C1 segment of cervical spinal cord (tissue), 14 donors: Measurements from ENCODE around the gene PCNA.
"Not testable (repeated sequence)": the region's sequence is repeated elsewhere in the genome, so short reads cannot be mapped to it uniquely, and the experiment has no call there.

ENCODE experiments used
- DNase-seq, 14 donors: peaks; one replicate each; lab custom pipeline; 2025; lab: John Stamatoyannopoulos, UW

PCNA gene

DNA sequence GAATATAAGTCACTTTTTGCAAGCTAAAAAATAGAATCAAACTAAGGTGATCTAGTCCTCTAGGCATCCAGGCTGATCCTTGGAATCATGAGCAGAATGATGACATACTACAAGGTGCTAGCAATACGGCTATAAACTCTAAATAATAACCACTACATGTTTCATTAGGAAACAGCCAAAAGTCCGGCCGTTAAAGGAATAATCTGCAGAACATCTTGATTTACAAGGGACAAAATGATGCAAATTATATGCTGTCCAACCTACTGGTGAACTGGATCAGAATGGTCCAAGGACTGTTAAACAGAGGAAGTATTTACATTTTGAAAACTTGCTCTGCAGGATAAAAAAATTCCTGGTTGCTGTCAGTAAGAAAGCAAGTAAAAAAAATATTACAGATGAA lies 19.8 kb downstream of the PCNA start:
- not testable (repeated sequence) for DNase-seq

DNA sequence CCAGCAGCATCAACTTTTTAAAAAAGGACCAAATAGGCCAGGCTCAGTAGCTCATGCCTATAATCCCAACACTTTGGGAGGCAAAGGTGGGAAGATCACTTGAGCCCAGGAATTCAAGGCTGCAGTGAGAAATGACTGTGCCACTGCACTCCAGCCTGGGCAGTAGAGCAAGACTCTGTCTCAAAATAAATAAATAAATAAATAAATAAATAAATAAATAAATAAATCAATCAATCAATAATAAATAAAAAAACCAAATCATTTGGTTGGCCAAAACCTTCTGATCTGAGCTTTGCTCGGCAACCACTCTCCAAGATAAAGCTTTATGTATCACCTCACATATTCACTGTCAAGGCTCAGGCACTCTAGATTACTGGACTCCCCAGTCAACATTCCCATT lies 20.7 kb downstream of the PCNA start:
- DNase-seq, result not testable (repeated sequence)

- no peak for DNase-seq
Observed at GRCh38 chr20:5096463-5096862, 23.3 kb downstream of the PCNA start.

GRCh38 chr20:5095931-5096330 lies 23.8 kb downstream of the PCNA start:
- no peak for DNase-seq

DNA sequence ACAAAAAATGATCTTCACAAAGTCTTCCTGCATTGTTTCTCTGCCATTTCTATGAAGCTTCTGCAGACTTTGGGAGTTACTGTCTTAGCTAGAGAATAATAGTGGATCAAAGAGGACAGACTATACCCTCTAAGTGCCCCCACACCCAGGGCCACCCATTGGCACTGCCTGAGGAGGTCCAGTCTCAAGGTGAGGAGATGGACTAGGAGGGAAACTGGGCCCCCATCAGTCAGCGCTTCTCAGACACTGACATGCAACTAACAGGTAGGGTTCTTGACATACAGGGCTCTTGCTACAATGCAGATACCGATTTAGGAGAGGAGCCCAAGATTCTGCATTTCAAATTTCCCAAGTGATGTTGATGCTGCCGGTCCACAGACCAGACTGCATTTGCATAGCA lies 24.3 kb downstream of the PCNA start:
- no peak for DNase-seq

DNA sequence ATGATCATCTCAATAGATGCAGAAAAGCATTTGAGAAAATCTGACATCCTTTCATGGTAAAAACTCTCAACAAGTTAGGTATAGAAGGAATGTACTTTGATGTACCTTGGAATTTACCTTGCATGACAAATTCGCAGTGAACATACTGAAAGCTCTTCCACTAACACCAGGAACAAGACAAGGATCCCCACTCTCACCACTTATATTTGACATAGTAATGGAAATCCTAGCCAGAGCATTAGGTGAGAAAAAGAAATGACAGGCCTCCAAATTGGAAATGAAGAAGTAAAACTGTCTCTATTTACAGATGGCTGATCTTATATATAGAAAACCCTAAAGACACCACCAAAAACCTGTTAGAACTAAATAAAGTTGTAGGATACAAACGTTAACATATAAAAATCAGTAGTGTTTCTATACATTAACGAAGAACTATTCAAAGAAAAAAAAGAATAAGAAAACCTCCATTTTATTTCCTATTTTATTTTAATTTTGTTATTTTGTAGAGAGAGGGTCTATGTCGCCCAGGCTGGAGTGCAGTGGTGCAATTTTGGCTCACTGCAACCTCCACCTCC lies 26.9 kb downstream of the PCNA start:
- no peak for DNase-seq

DNA sequence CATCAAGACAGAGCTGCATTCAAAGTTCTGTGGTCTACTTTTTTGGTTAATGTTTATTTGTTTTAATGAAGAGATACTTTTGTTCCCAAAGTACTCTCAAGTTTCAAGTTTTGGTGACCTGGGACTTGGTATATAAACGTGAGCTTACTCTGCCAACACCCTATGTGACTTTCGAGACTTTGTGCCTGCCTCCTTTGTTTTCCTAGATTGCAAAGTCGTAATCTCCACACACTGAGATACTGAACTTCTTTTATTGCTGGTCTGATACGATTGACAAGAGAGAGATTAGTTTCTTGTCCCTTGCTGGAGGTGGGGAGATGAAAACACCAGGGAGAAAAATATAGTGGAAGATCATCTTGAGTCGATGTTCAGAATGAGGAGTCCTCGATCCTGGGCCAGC lies 27.9 kb downstream of the PCNA start:
- DNase-seq, result no peak

- DNase-seq, result peak in 5 of 14 donors; percentile 1 to 20 (median 11)
Observed at GRCh38 chr20:5090191-5090590, 29.6 kb downstream of the PCNA start.

DNA sequence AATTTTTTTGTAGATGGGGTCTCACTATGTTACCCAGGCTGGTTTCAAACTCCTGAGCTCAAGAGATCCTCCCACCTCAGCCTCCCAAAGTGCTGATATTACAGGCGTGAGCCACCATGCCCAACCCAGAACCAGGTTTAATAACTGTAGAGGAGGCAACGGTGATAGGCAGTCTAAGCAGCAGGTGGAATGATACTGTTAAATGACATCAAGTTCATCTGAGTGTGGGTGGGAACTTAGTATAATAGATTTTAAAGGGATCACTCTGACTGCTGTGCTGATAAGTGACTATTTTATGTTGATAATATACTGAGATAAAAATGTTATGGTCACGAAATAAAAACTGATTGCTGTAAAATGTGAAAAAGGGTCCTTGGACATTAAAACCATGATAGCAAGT lies 31.1 kb downstream of the PCNA start:
- DNase-seq, result no peak

DNA sequence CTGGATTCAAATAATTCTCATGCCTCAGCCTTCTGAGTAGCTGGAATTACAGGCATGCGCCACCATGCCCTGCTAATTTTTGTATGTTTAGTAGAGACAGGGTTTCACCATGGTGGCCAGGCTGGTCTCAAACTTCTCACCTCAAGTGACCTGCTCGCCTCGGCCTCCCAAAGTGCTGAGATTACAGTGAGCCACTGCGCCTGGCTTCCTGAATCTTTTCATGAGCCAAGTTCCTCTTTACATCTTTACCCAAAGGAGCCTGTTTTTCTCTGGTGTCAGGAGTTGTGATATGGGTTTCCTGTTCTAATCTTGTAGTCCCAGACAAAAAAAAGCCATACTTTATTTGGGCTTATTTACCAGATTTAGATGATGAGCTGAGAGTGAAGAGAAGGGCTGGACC lies 34.4 kb downstream of the PCNA start:
- DNase-seq, result peak in 4 of 14 donors; percentile 3 to 17 (median 5)

- DNase-seq, result peak in 4 of 14 donors; percentile 5 to 67 (median 24)
Observed at GRCh38 chr20:5080384-5080877, 39.3 kb downstream of the PCNA start.

- peak in 12 of 14 donors; percentile 2 to 69 (median 31) for DNase-seq
Observed at GRCh38 chr20:5078399-5078958, 41.3 kb downstream of the PCNA start.

- DNase-seq, result no peak
Observed at GRCh38 chr20:5077761-5078387, 41.9 kb downstream of the PCNA start.

- not testable (repeated sequence) for DNase-seq
Observed at GRCh38 chr20:5076913-5077312, 42.8 kb downstream of the PCNA start.

- DNase-seq, result no peak
Observed at GRCh38 chr20:5074232-5074674, 45.5 kb downstream of the PCNA start.

DNA sequence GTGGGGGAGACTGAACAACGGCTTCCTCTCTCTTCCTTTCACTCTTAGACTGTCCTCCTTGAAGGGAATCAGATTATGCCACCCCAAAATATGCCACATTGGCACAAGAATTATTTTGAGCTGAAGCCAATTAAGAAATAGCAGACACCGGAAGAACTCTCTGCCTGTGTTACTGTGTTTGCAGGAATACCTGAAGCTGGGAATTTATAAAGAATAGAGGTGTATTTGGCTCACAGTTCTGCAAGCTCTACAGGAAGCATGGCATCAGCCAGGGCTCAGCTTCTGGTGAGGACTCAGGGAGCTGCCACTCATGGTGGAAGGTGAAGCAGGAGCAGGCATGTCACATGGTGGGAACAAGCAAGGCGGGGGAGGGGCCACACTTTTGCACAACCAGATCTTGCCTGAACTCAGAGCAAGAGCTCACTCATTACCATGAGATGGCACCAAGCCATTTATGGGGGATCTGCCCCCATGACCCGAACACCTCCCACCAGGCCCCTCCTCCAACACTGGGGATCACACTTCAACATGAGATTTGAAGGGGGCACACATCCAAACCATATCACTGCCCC lies 46.0 kb downstream of the PCNA start:
- DNase-seq, result peak in 1 of 14 donors; percentile 8

- DNase-seq, result peak in 12 of 14 donors; percentile 8 to 72 (median 50)
Observed at GRCh38 chr20:5072756-5073659, 46.8 kb downstream of the PCNA start.

- not testable (repeated sequence) for DNase-seq
Observed at GRCh38 chr20:5071942-5072341, 47.8 kb downstream of the PCNA start.

GRCh38 chr20:5070570-5070969 lies 49.2 kb downstream of the PCNA start:
- DNase-seq, result no peak

- DNase-seq, result no peak
Observed at GRCh38 chr20:5070081-5070480, 49.7 kb downstream of the PCNA start.

- DNase-seq, result no peak
Observed at GRCh38 chr20:5069141-5069806, 50.5 kb downstream of the PCNA start.
